Embryonic facial prominence (tissue), 1 donor: ENCODE results near the gene SMC4.
A peak's percentile ranks its signal among the peaks of the same experiment; 100 is the strongest.
"Not testable (repeated sequence)": the region's sequence is repeated elsewhere in the genome, so short reads cannot be mapped to it uniquely, and the experiment has no call there.

Source experiments
- DNase-seq: peaks from one replicate; pipeline ENCODE4 v3.0.0-alpha.2; 2016; ENCODE audit errors: extremely low spot score

SMC4 gene

DNA sequence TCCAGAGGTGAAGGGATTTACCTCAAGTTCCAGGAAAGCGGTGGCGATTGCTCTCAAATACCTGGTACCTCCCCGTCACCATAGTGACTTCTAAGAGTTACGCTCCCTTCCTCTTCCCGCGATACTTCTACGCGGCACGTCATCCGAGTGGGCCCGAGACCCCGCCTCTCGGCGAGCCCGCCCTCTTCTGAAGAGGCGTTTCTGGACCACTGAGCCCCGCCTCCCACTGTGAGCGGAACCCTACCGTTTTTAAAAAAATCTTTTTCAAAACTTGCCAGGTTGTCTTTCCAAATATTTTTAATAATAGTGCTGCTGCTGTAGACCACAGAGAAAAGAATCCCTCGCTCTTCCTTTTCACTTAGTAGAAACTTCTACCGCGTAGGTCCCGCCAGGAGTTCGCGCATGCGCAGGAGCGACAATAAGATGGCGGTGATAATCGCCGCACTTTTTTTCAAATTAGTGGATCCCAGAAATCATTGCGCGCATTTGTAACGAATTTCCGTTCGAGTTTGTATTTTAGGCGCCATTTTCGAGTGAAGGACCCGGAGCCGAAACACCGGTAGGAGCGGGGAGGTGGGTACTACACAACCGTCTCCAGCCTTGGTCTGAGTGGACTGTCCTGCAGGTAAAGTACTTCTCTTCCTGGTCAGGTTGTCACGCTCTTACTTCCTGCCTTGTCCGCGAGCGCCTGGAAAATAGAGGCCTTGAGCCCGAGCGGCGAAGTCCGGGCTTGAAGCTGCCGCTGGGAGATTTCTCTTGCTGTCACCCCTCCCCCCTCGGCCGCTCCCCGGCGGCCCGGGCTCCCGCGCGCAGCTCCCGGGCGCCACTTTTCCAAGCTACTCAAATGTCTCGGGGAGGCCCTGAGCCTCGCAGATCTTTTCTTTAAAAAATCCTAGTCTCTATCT, at the start of gene SMC4, which contains the start of gene IFT80:
TSS of gene SMC4 (plus strand) at position 526 of the 905 bp plus-strand sequence. CDS start 1,177 bp downstream, outside the sequence.
TSS of gene IFT80 (minus strand) at position 101 of the 905 bp plus-strand sequence. CDS start 14,625 bp downstream, outside the sequence.
- peak; percentile 94 for DNase-seq

- DNase-seq = no peak
These were observed 43.6 kb upstream of the SMC4 start for GRCh38 chr3:160355826-160356225.

- DNase-seq = not testable (repeated sequence)
These were observed 36.6 kb upstream of the SMC4 start for GRCh38 chr3:160362896-160363295.

DNA sequence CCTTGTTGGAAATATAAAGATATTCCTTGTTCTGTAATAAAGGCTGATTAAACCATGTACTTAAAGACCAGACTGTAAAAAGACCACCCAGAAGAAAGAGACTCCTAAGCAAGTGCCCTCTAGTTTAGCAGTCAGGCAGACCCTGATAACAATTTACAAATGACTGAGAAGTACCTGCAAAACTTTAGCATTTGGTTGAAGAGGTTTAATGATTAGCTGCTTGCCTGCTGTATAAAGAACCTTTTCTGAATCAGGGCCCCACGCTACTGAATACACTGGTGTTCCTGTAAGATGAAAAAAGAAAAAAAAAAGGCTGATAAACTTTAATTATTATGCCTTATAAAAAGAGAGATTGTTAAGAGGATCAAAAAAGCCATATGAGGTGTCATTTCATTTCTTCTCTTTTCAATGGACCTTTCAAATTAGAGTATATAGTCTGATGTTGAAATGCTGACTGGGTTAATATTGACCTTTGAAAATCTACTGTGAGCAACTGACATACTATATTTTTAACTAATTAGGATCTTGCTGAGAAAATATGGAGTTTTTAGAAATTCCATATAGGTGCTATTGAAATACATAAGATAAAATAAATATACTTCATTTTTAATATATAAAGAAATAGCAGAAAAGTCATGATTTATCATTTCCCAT, 33.5 kb upstream of the SMC4 start:
- DNase-seq = no peak

GRCh38 chr3:160368804-160369203, 30.6 kb upstream of the SMC4 start:
- DNase-seq = no peak

GRCh38 chr3:160369784-160370183, 29.7 kb upstream of the SMC4 start:
- DNase-seq = no peak

- no peak for DNase-seq
These were observed 28.2 kb upstream of the SMC4 start for GRCh38 chr3:160370987-160371857.

GRCh38 chr3:160372780-160373179, 26.7 kb upstream of the SMC4 start:
- no peak for DNase-seq

DNA sequence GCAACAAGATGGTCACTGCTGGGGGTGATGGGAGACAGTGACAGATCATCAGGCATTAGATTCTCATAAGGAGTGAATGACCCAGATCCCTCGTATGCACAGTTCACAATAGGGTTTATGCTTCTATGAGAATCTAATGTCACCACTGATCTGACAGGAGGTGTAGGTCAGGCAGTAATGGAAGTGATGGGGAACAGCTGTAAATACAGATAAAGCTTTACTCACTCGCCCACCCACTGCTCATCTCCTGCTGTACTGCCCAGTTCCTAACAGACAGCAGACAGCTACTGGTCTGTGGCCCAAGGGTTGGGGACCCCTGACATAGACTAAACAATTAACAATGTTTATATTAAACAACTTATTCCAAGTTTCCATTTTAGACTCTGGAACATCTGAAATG, 25.8 kb upstream of the SMC4 start:
- no peak for DNase-seq

- no peak for DNase-seq
These were observed 25.0 kb upstream of the SMC4 start for GRCh38 chr3:160374472-160374871.

- no peak for DNase-seq
These were observed 24.5 kb upstream of the SMC4 start for GRCh38 chr3:160374925-160375324.

DNA sequence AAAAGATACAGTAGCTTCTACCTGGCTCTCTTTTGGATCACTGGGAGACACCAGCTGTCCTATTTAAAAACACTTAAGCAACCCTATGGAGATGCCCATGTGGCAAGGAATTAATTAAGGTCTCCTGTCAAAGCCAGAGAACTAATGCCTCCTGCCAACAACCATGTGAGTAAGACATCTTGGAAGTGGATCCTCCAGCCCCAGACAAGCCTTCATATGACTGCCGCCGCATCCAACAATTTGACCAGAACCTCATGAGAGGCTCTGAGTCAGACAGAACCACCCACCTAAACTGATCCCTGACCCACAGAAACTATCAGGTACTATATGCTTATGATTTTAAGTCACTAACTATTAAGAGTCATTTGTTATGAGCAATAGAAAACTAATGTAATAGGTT, 22.8 kb upstream of the SMC4 start:
- no peak for DNase-seq

GRCh38 chr3:160378331-160379109, 20.9 kb upstream of the SMC4 start:
- DNase-seq = no peak

DNA sequence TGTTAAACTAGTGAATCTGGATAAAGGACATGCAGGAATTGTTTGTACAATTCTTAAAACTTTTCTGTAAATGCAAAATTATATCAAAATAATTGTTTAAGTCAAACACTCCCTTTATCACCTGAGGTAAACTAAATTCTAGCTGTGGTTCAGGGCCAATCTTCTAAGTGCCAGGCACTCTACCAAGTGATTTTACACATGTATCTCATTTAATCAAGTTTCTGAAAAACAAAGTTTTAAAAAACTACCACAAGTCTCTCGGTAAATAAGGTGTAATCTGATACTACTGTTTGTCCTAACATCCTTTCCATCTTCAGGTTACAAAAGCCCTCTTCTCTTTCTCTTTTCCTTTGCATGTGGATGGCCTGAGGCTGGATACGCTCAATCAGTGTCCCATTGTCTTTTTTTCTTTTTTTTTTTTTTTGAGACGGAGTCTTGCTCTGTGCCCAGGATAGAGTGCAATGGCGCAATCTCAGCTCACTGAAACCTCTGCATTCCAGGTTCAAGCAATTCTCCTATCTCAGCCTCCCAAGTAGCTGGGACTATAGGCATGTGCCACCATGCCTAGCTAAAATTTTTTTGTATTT, 19.7 kb upstream of the SMC4 start:
- no peak for DNase-seq

DNA sequence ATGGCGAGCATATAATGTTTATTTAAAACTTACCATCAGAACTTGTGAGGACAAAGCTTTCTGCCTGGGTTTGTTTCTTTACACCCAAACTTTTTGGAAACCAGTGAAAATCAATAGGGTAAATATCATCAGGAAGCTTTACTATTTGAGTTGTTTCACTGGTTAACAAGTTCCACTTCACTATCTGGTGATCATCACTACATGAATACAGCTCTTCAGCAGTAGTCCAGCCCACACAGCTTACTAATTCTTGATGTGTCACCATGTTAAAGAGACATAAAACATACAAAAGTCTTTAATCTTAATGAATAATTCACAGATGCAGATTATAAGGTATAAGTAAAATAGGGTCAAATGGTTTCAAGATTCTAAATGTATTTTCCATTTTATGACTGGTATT, 18.0 kb upstream of the SMC4 start:
- DNase-seq = no peak

DNA sequence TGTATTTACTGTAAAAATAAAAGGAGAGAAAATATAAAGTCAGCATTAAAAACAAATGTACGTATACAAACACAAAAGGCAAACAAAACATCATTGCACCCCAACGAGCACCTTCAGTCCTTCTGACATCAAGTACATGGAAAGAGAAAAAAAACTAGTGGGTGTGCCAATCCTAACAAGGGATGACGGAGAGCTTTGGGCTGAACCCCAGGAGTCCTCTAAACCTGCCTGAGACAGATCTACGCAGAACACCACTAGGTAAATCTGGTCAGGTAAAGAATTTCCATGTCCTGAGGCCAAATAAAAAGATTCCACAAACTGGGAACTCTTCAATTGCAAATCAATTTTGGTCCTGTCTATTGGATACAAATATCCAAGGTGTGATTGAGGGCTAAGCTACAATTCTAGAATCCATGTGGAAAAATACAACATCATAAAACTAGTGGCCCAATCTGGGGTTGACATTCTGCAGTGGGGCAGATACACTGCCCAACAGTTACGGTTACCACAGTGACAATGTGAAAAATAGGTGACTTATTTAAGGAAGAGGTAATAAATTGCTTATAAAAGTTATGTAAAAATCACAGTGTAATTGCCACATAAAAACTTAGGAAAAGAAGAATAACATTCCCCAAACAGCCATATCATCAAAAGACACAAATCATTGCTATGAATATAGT, 14.7 kb upstream of the SMC4 start:
- no peak for DNase-seq

DNA sequence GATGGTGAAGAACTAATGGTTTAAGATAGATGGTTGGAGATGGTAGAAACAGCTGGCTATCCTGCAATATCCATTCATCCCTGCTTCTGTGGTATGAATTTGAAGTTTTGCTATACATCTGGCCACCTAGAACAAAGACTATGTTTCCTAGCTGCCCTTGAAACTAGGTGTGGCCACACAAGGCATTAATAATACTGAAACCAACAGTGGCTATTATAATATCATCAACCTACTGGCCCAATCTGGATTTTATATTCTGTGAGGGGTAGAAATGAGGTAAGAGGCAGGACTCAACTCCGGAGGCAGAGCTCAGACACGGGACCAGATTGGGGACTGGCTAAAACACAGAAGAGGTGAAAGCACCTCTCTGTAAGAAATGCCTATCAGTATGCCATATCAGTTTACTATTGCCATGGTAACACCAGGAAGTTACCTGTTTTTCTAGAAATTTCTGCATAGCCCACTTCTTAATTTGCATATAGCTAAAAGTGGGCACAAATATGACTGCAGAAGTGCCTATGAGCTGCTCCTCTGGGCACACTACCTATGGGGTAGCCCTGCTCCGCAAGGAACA, 8.8 kb upstream of the SMC4 start:
- DNase-seq = no peak

DNA sequence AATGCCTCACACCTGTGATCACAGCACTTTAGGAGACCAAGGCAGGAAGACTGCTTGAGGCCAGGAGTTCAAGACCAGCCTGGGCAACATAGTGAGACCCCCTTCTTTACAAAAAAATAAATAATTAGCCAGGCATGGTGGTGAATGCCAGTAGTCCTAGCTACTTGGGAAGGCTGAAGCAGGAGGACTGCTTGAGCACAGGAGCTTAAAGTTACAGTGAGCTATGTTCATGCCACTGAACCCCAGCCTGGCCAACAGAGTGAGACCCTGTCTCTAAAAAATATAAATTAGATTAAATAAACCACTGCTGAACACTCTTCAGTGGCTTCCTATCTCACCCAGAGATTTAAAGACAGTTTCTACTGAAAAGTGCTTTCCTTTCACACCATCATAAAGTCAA, 6.7 kb upstream of the SMC4 start:
- no peak for DNase-seq

DNA sequence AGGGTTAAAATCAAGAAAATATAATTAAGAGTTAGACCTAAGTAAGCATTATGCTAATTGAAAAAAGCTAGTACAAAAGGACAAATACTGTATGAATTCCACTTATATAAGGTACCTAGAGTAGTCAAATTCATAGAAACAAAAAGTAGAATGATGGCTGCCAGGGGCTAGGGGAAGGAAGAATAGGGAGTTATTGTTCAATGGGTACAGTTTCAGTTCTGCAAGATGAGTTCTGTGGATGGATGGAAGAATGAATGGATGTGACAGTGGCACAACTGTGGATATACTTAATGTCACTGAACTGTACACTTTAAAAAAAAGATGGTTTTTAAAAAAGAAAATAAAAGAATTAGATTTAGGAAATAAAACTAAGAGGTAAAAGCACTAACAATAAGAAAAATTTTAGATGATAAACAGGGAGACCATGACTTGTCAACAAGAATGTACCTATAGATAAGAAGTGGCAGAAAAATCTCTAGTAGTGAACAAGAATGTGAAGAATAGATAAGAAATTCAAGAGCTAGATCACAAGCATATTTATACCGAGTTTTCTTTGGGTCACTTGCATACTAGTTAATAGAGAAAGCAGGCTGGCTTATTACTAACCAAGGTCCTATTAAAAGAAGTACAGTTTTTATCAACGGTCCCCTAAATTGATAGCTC, 6.0 kb upstream of the SMC4 start:
- no peak for DNase-seq
